H1 (cell line): ENCODE results near the gene ASB3. TPM values are rescaled to one million over a fixed set of nuclear protein-coding genes. Genes with fewer than 3 reads are reported as not detected.

Experiments used
- CTCF ChIA-PET: fragments of 300-600 bp; sonication (Branson Sonifier 250); formaldehyde crosslinking; loops from one replicate; lab custom pipeline; 2021; ENCODE audit not compliant: partially characterized antibody; lab: Charles Lee
- POLR2A ChIA-PET: fragments of 300-600 bp; sonication (Branson Sonifier 250); formaldehyde crosslinking; loops from one replicate; lab custom pipeline; 2021; ENCODE audit warnings: inconsistent platforms; ENCODE audit not compliant: partially characterized antibody; lab: Charles Lee
- DNase-seq, 2 experiments: peaks; one replicate each; pipeline versions ENCODE4 v3.0.0 to v3.0.0-alpha.2; 2010 to 2022; ENCODE audit warnings: low spot score in 2 of 2, low read depth in 1 of 2, mixed read lengths in 1 of 2
- FAIRE-seq: peaks from 2 replicates; lab custom pipeline; 2011; peaks lifted over from hg19 to GRCh38; lab: Jason Lieb, UNC
- H2AFZ ChIP-seq: 2 replicates; pipeline ENCODE4 v1.8.1; 2012; ENCODE audit warnings: low read length, inconsistent platforms
- H2AK5ac ChIP-seq: 2 replicates; pipeline ENCODE4 v1.6.1; 2013; ENCODE audit warnings: low read depth, low read length
- H2BK120ac ChIP-seq: replicated peaks from 2 replicates; pipeline ENCODE3; 2013; ENCODE audit warnings: low read depth, low read length, inconsistent platforms
- H2BK12ac ChIP-seq: 2 replicates; pipeline ENCODE4 v1.6.1; 2013; ENCODE audit warnings: low read depth, low read length
- H2BK15ac ChIP-seq: 2 replicates; pipeline ENCODE4 v1.6.1; 2013; ENCODE audit warnings: low read length
- H2BK20ac ChIP-seq: 2 replicates; pipeline ENCODE4 v1.6.1; 2013; ENCODE audit warnings: low read length
- H2BK5ac ChIP-seq: 2 replicates; pipeline ENCODE4 v1.6.1; 2013; ENCODE audit warnings: low read depth, low read length
- H3K14ac ChIP-seq: 2 replicates; pipeline ENCODE4 v1.6.1; 2013; ENCODE audit warnings: inconsistent platforms; ENCODE audit not compliant: insufficient read length
- H3K18ac ChIP-seq: 2 replicates; pipeline ENCODE4 v1.6.1; 2013; ENCODE audit warnings: low read length; ENCODE audit errors: extremely low read depth
- H3K23ac ChIP-seq: 2 replicates; pipeline ENCODE4 v1.6.1; 2013; ENCODE audit warnings: inconsistent platforms; ENCODE audit not compliant: insufficient read length
- H3K23me2 ChIP-seq: 2 replicates; pipeline ENCODE4 v1.6.1; 2013; ENCODE audit warnings: low read depth, low read length
- H3K27ac ChIP-seq: 2 replicates; pipeline ENCODE4 v1.6.1; 2011; ENCODE audit warnings: low read depth, low read length, inconsistent platforms
- H3K27me3 ChIP-seq, 4 experiments: replicated peaks in 1 of 4; 1 replicate in 1 of 4; 2 replicates in 3 of 4; pipeline versions ENCODE4 v1.6.1 to v1.8.1; 2011 to 2013; ENCODE audit warnings: low read length in 3 of 4, mild to moderate bottlenecking in 3 of 4, inconsistent platforms in 2 of 4, mixed read lengths in 2 of 4, moderate library complexity in 1 of 4; ENCODE audit not compliant: control insufficient read depth in 3 of 4, insufficient read depth in 3 of 4; ENCODE audit errors: extremely low read depth in 1 of 4
- H3K36me3 ChIP-seq, 4 experiments: 2 replicates each; pipeline versions ENCODE4 v1.6.1 to v1.8.1; 2011 to 2013; ENCODE audit warnings: mild to moderate bottlenecking in 4 of 4, low read length in 3 of 4, moderate library complexity in 2 of 4, control low read depth in 1 of 4, inconsistent platforms in 1 of 4; ENCODE audit not compliant: insufficient read depth in 4 of 4, control insufficient read depth in 2 of 4
- H3K4ac ChIP-seq: replicated peaks from 2 replicates; pipeline ENCODE3; 2013; ENCODE audit warnings: low read length, low read depth, mixed read lengths, inconsistent platforms; ENCODE audit not compliant: insufficient read length
- H3K4me1 ChIP-seq, 4 experiments: replicated peaks in 1 of 4; 1 replicate in 1 of 4; 2 replicates in 3 of 4; pipeline versions ENCODE4 v1.6.1 to v1.8.1; 2011 to 2013; ENCODE audit warnings: low read length in 3 of 4, inconsistent platforms in 2 of 4, mixed read lengths in 1 of 4; ENCODE audit not compliant: insufficient read depth in 4 of 4, control insufficient read depth in 3 of 4
- H3K4me2 ChIP-seq, 2 experiments: 2 replicates each; pipeline versions ENCODE4 v1.6.1 to v1.8.1; 2011 to 2013; ENCODE audit warnings: low read depth in 2 of 2, low read length in 2 of 2, control low read depth in 1 of 2, inconsistent platforms in 1 of 2, mild to moderate bottlenecking in 1 of 2; ENCODE audit not compliant: insufficient read depth in 1 of 2
- H3K4me3 ChIP-seq, 4 experiments: fragments of 200-600, 300-600 bp in 1 of 4; sonication (generic), shearing (Covaris generic), sonication (Bioruptor Twin) in 1 of 4; 2 replicates each; pipeline versions ENCODE4 v1.5.1 to v1.8.1; 2011 to 2016; ENCODE audit warnings: low read length in 4 of 4, low read depth in 3 of 4, control low read depth in 2 of 4, inconsistent platforms in 2 of 4, mild to moderate bottlenecking in 2 of 4, mixed read lengths in 1 of 4, moderate library complexity in 1 of 4; ENCODE audit not compliant: insufficient read depth in 2 of 4; ENCODE audit errors: extremely low read depth in 1 of 4
- H3K56ac ChIP-seq: replicated peaks from 2 replicates; pipeline ENCODE3; 2013; ENCODE audit warnings: low read depth, mild to moderate bottlenecking, mixed read lengths, low read length, inconsistent platforms; ENCODE audit not compliant: insufficient read length
- H3K79me1 ChIP-seq: 2 replicates; pipeline ENCODE4 v1.6.1; 2013; ENCODE audit warnings: low read depth, low read length, control low read depth
- H3K79me2 ChIP-seq, 2 experiments: 2 replicates each; pipeline versions ENCODE4 v1.6.1 to v1.8.1; 2012 to 2013; ENCODE audit warnings: low read length in 2 of 2, mild to moderate bottlenecking in 2 of 2, inconsistent platforms in 1 of 2; ENCODE audit not compliant: insufficient read depth in 2 of 2, control insufficient read depth in 1 of 2
- H3K9ac ChIP-seq, 4 experiments: replicated peaks in 1 of 4; 1 replicate in 1 of 4; 2 replicates in 3 of 4; pipeline versions ENCODE4 v1.6.1 to v1.8.1; 2011 to 2013; ENCODE audit warnings: low read depth in 3 of 4, low read length in 3 of 4, control low read depth in 2 of 4, mild to moderate bottlenecking in 2 of 4, moderate library complexity in 2 of 4, inconsistent platforms in 1 of 4; ENCODE audit errors: extremely low read depth in 1 of 4
- H3K9me3 ChIP-seq, 2 experiments: 2 replicates each; pipeline versions ENCODE4 v1.6.1 to v1.8.1; 2012 to 2013; ENCODE audit warnings: mild to moderate bottlenecking in 2 of 2, moderate library complexity in 2 of 2, control low read depth in 1 of 2, inconsistent platforms in 1 of 2, low read depth in 1 of 2, low read length in 1 of 2, mixed read lengths in 1 of 2; ENCODE audit not compliant: insufficient read depth in 2 of 2
- H4K20me1 ChIP-seq, 2 experiments: replicated peaks in 1 of 2; 2 replicates each; pipeline versions ENCODE3 to v1.8.1; 2011 to 2013; ENCODE audit warnings: inconsistent platforms in 2 of 2, low read length in 2 of 2, mild to moderate bottlenecking in 1 of 2; ENCODE audit not compliant: insufficient read depth in 2 of 2, control insufficient read depth in 1 of 2
- H4K5ac ChIP-seq: 2 replicates; pipeline ENCODE4 v1.6.1; 2013; ENCODE audit warnings: low read length, low read depth, mixed read lengths, inconsistent platforms; ENCODE audit not compliant: insufficient read length
- H4K8ac ChIP-seq: 2 replicates; pipeline ENCODE4 v1.8.0; 2013; ENCODE audit warnings: mild to moderate bottlenecking, moderate library complexity, low read length, inconsistent platforms; ENCODE audit not compliant: insufficient read depth; ENCODE audit errors: extremely low read depth
- H4K91ac ChIP-seq: replicated peaks from 2 replicates; pipeline ENCODE3; 2013; ENCODE audit warnings: low read length, mixed read lengths, inconsistent platforms; ENCODE audit not compliant: insufficient read length
- CREB1 ChIP-seq: IDR thresholded peaks from 2 replicates; pipeline ENCODE4 v1.6.1; 2012; ENCODE audit warnings: inconsistent platforms
- JUND ChIP-seq: IDR thresholded peaks from 2 replicates; pipeline ENCODE4 v1.6.1; 2011; ENCODE audit warnings: mild to moderate bottlenecking, improper control_type of control experiment, low read length
- KDM1A ChIP-seq: fragments of 200-600, 300-600 bp; sonication (generic); IDR thresholded peaks from 2 replicates; pipeline ENCODE4 v1.7.1; 2016; ENCODE audit warnings: mild to moderate bottlenecking, low read length, borderline replicate concordance
- SP2 ChIP-seq: IDR thresholded peaks from 2 replicates; pipeline ENCODE4 v1.6.1; 2012; ENCODE audit warnings: mild to moderate bottlenecking, low read length, inconsistent platforms
- WGBS, 2 experiments: shearing (Covaris generic) in 1 of 2; methylation state at CpG; one replicate each; pipeline versions ENCODE4 v1.1.6 to v1.1.7; 2013 to 2015; ENCODE audit warnings: low lambda C conversion rate in 2 of 2, mixed read lengths in 2 of 2, inconsistent platforms in 1 of 2, low coverage in 1 of 2, missing lambda C conversion rate in 1 of 2; ENCODE audit not compliant: insufficient replicate concordance in 2 of 2, insufficient coverage in 1 of 2, insufficient read length in 1 of 2; ENCODE audit errors: extremely low coverage in 1 of 2, missing lambda C conversion rate in 1 of 2; 5-methylcytosine and 5-hydroxymethylcytosine counted together
- polyA plus RNA-seq, 7 experiments: library from polyadenylated mRNA; depleted of rRNA in 3 of 7; stranded (reverse) in 5 of 7; unstranded in 2 of 7; fragments of >200 nt in 5 of 7; fragments of 200-250 nt in 2 of 7; gene quantifications; 1 replicate in 5 of 7; 2 replicates in 1 of 7; 4 replicates in 1 of 7; pipeline versions ENCODE4 v1.2.1 to v1.2.3, GENCODE V29; 2011 to 2013; ENCODE audit warnings: missing spikeins in 2 of 7, mixed read lengths in 2 of 7
- total RNA-seq: library from RNA; stranded (reverse); fragmentation: NEBNext Ultra II Directional; extraction: Animal tissue kit (Norgen Biotek cat#: 25700); gene quantifications from 2 replicates; pipeline ENCODE4 v1.2.1, GENCODE V29; 2021

The ASB3 gene
- total and polyA plus RNA-seq, 2 of the 8 experiments (the other 6 are each of a cell fraction or from before 2014, with no cell fraction given) = 22.6 to 25.4 TPM

GRCh38 chr2:53739032-53739431 lies 47.7 kb downstream of the ASB3 start:
- Histone ChIP-seq H3K79me2 (no peaks in the 10 kb centered on the region), H2BK120ac (no peak overlapping the region), H3K9ac (no peak overlapping the region), H2AFZ (no peak overlapping the region), H4K20me1 (no peaks in the 10 kb centered on the region), H3K9me3 (no peaks in the 10 kb centered on the region), H2BK15ac (no peak overlapping the region), H3K4me3 (no peak overlapping the region), H3K14ac (no peak overlapping the region), H3K79me1 (no peaks in the 10 kb centered on the region), H3K4me2 (no peak overlapping the region), H4K5ac (no peak overlapping the region)
- DNase-seq = no peak
- FAIRE-seq = no peak
- no peak for TF ChIP-seq JUND
- TF ChIP-seq SP2 = no peak
- TF ChIP-seq CREB1 = no peak
- no peak for TF ChIP-seq KDM1A
- TF ChIP-seq, all 59 proteins: peak for 0
- H3K27me3 ChIP-seq = no peaks in the 10 kb centered on the region
- WGBS, 2 experiments = 93% methylated on average over 1 of the region's 1 CpG; no CpG with 5 or more reads in 1 of the 2 experiments
- no peaks in the 10 kb centered on the region for H3K4me1 ChIP-seq
- no peaks in the 10 kb centered on the region for H3K23me2 ChIP-seq
- no peak overlapping the region for H3K56ac ChIP-seq
- H4K91ac ChIP-seq = no peak overlapping the region
- no peak overlapping the region for H3K4ac ChIP-seq
- ChIA-PET CTCF (interaction anchor here (0.6 to 1.8 kb wide), 4 partner anchors 9 to 55 kb away, joined by 3 to 6 read pairs (median 4); no protein-coding TSS in a partner anchor), POLR2A (no interaction called here)
- H2BK20ac ChIP-seq = no peak overlapping the region
- H3K36me3 ChIP-seq = no peaks in the 10 kb centered on the region; a peak in 1 of 8 replicates
- H4K8ac ChIP-seq = no peak overlapping the region
- no peak overlapping the region for H2AK5ac ChIP-seq
- H2BK5ac ChIP-seq = no peak overlapping the region
- H3K23ac ChIP-seq = no peak overlapping the region
- H3K18ac ChIP-seq = no peak overlapping the region
- no peak overlapping the region for H3K27ac ChIP-seq
- no peak overlapping the region for H2BK12ac ChIP-seq
